Transverse colon (tissue), 4 donors: ENCODE data around the gene ODAM.

Source experiments
- CTCF ChIP-seq, 5 experiments: fragments of 200-600 bp in 3 of 5; fragments of 450-650 bp in 2 of 5; sonication (generic) in 3 of 5; IDR thresholded peaks; 1 replicate in 2 of 5; 2 replicates in 3 of 5; pipeline ENCODE4 v1.5.1; 2016 to 2017; ENCODE audit warnings: antibody characterized with exemption in 5 of 5, inconsistent platforms in 3 of 5, mild to moderate bottlenecking in 2 of 5, moderate library complexity in 1 of 5
- EP300 ChIP-seq: sonication (generic); formaldehyde crosslinking; IDR thresholded peaks from one replicate; pipeline ENCODE4 v1.6.1; 2017; ENCODE audit warnings: antibody characterized with exemption, low read depth
- POLR2A ChIP-seq: fragments of 450-650 bp; IDR thresholded peaks from one replicate; pipeline ENCODE4 v1.6.1; 2016; ENCODE audit warnings: antibody characterized with exemption, mild to moderate bottlenecking, moderate library complexity
- POLR2AphosphoS5 ChIP-seq, 3 donors: sonication (generic); formaldehyde crosslinking; IDR thresholded peaks; one replicate each; pipeline ENCODE4 v1.6.1; 2016; ENCODE audit warnings: antibody characterized with exemption in 3 of 3

- TF ChIP-seq CTCF (IDR thresholded peaks at IDR 0.05) (no peak), POLR2AphosphoS5 (IDR thresholded peaks at IDR 0.05) (no peak), POLR2A (no peak), EP300 (no peak)
Observed at GRCh38 chr4:70179811-70180210, 15.7 kb upstream of the ODAM start.
